Uterus (tissue), 2 donors: Measurements from ENCODE around the gene ATP6V1B1.

Experiments
- CTCF ChIP-seq, 4 experiments: fragments of 200-600 bp in 2 of 4; fragments of 450-650 bp in 2 of 4; sonication (generic) in 2 of 4; IDR thresholded peaks; one replicate each; pipeline ENCODE4 v1.5.1; 2016 to 2019; ENCODE audit warnings: antibody characterized with exemption in 4 of 4, mild to moderate bottlenecking in 2 of 4, moderate library complexity in 1 of 4
- POLR2A ChIP-seq, 2 donors: fragments of 450-650 bp; IDR thresholded peaks; one replicate each; pipeline ENCODE4 v1.6.1; 2016; ENCODE audit warnings: antibody characterized with exemption in 2 of 2, mild to moderate bottlenecking in 1 of 2, moderate library complexity in 1 of 2

GRCh38 chr2:70990216-70990615, 54.5 kb downstream of the ATP6V1B1 start:
- TF ChIP-seq CTCF (IDR thresholded peaks at IDR 0.05) (no peak), POLR2A (IDR thresholded peaks at IDR 0.05) (no peak)
